ENCODE results near the gene NYAP2.

NYAP2 gene

GRCh38 chr2:225678792-225679191 lies 279.3 kb downstream of the NYAP2 start:
- no peak overlapping the region for H3K27ac ChIP-seq
- TF ChIP-seq CTCF (conservative IDR thresholded peaks at IDR 0.05; ENCODE audit: low read depth, low read length), result no peak
- H3K4me3 ChIP-seq (IDR thresholded peaks at IDR 0.05; ENCODE audit: insufficient read depth, low read depth, low read length), result no peak overlapping the region
- H3K27me3 ChIP-seq (ENCODE audit: insufficient read depth, low read depth), result no peaks in the 10 kb centered on the region
- H3K4me2 ChIP-seq, result no peak overlapping the region
- no peaks in the 10 kb centered on the region for H3K79me2 ChIP-seq (ENCODE audit: insufficient read depth, low read depth)
- H3K36me3 ChIP-seq (ENCODE audit: insufficient read depth), result no peaks in the 10 kb centered on the region
- no peak overlapping the region for H3K9ac ChIP-seq
- H2AFZ ChIP-seq (ENCODE audit: low read depth), result no peak overlapping the region
- H4K20me1 ChIP-seq (ENCODE audit: insufficient read depth), result no peaks in the 10 kb centered on the region
- H3K4me1 ChIP-seq (ENCODE audit: low read depth, poor library complexity, severe bottlenecking), result no peaks in the 10 kb centered on the region

GRCh38 chr2:225683258-225683657 lies 283.7 kb downstream of the NYAP2 start:
- TF ChIP-seq CTCF (conservative IDR thresholded peaks at IDR 0.05; ENCODE audit: low read depth, low read length), result no peak
- Histone ChIP-seq H3K4me1 (ENCODE audit: low read depth, poor library complexity, severe bottlenecking) (no peaks in the 10 kb centered on the region), H2AFZ (ENCODE audit: low read depth) (no peak overlapping the region), H4K20me1 (ENCODE audit: insufficient read depth) (no peaks in the 10 kb centered on the region), H3K36me3 (ENCODE audit: insufficient read depth) (no peaks in the 10 kb centered on the region), H3K4me3 (IDR thresholded peaks at IDR 0.05; ENCODE audit: insufficient read depth, low read depth, low read length) (no peak overlapping the region), H3K27ac (no peak overlapping the region), H3K79me2 (ENCODE audit: insufficient read depth, low read depth) (no peaks in the 10 kb centered on the region), H3K27me3 (ENCODE audit: insufficient read depth, low read depth) (no peaks in the 10 kb centered on the region), H3K4me2 (no peak overlapping the region), H3K9ac (no peak overlapping the region)

- H3K27me3 ChIP-seq (ENCODE audit: insufficient read depth, low read depth), result no peaks in the 10 kb centered on the region
- no peaks in the 10 kb centered on the region for H3K79me2 ChIP-seq (ENCODE audit: insufficient read depth, low read depth)
- TF ChIP-seq CTCF (conservative IDR thresholded peaks at IDR 0.05; ENCODE audit: low read depth, low read length), result no peak
- no peaks in the 10 kb centered on the region for H3K4me1 ChIP-seq (ENCODE audit: low read depth, poor library complexity, severe bottlenecking)
- no peak overlapping the region for H2AFZ ChIP-seq (ENCODE audit: low read depth)
- no peak overlapping the region for H3K4me2 ChIP-seq
- no peak overlapping the region for H3K4me3 ChIP-seq (IDR thresholded peaks at IDR 0.05; ENCODE audit: insufficient read depth, low read depth, low read length)
- H3K27ac ChIP-seq, result no peak overlapping the region
- no peaks in the 10 kb centered on the region for H4K20me1 ChIP-seq (ENCODE audit: insufficient read depth)
- no peak overlapping the region for H3K9ac ChIP-seq
- no peaks in the 10 kb centered on the region for H3K36me3 ChIP-seq (ENCODE audit: insufficient read depth)
Observed at GRCh38 chr2:225690153-225690552, 290.6 kb downstream of the NYAP2 start.

GRCh38 chr2:225691711-225692110 lies 292.2 kb downstream of the NYAP2 start:
- TF ChIP-seq CTCF (conservative IDR thresholded peaks at IDR 0.05; ENCODE audit: low read depth, low read length), result no peak
- no peaks in the 10 kb centered on the region for H3K27me3 ChIP-seq (ENCODE audit: insufficient read depth, low read depth)
- no peaks in the 10 kb centered on the region for H3K36me3 ChIP-seq (ENCODE audit: insufficient read depth)
- no peak overlapping the region for H3K4me2 ChIP-seq
- no peak overlapping the region for H3K27ac ChIP-seq
- no peak overlapping the region for H3K4me3 ChIP-seq (IDR thresholded peaks at IDR 0.05; ENCODE audit: insufficient read depth, low read depth, low read length)
- no peak overlapping the region for H2AFZ ChIP-seq (ENCODE audit: low read depth)
- no peaks in the 10 kb centered on the region for H3K79me2 ChIP-seq (ENCODE audit: insufficient read depth, low read depth)
- H3K4me1 ChIP-seq (ENCODE audit: low read depth, poor library complexity, severe bottlenecking), result no peaks in the 10 kb centered on the region
- H3K9ac ChIP-seq, result no peak overlapping the region
- H4K20me1 ChIP-seq (ENCODE audit: insufficient read depth), result no peaks in the 10 kb centered on the region

GRCh38 chr2:225693259-225693658 lies 293.7 kb downstream of the NYAP2 start:
- Histone ChIP-seq H3K4me1 (ENCODE audit: low read depth, poor library complexity, severe bottlenecking) (no peaks in the 10 kb centered on the region), H3K36me3 (ENCODE audit: insufficient read depth) (no peaks in the 10 kb centered on the region), H2AFZ (ENCODE audit: low read depth) (no peak overlapping the region), H3K27ac (no peak overlapping the region), H4K20me1 (ENCODE audit: insufficient read depth) (no peaks in the 10 kb centered on the region), H3K4me2 (no peak overlapping the region), H3K4me3 (IDR thresholded peaks at IDR 0.05; ENCODE audit: insufficient read depth, low read depth, low read length) (no peak overlapping the region), H3K79me2 (ENCODE audit: insufficient read depth, low read depth) (no peaks in the 10 kb centered on the region), H3K9ac (no peak overlapping the region), H3K27me3 (ENCODE audit: insufficient read depth, low read depth) (no peaks in the 10 kb centered on the region)
- no peak for TF ChIP-seq CTCF (conservative IDR thresholded peaks at IDR 0.05; ENCODE audit: low read depth, low read length)

All from KMS-11 (cell line).